DLD1 (cell line): ENCODE results near the gene MKNK1.

ENCODE experiments used
- in situ Hi-C: cut with HindIII; loops from 2 replicates; pipeline ENCODE4 v1.10.0; 2017; ENCODE audit warnings: low sequenced_read_pairs

The MKNK1 gene

GRCh38 chr1:46619656-46620258 lies 15.7 kb upstream of the MKNK1 start:
- in situ Hi-C loops = no loop called here

GRCh38 chr1:46618754-46619415 lies 14.8 kb upstream of the MKNK1 start:
- in situ Hi-C loops = no loop called here

DNA sequence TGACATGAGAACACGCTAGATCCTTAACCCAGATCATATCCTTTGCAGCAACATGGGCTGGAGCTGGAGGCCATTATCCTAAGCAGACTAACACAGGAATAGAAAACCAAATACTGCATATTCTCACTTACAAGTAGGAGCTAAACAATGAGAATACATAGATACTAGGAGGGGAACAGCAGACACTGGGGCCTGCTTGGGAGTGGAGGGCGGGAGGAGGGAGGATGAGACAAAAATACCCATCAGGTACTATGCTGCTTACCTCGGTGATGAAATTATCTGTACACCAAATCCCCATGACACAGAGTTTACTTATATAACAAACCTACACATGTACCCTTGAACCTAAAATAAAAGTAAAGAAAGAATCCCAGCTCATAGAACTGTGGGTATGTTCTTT lies 13.8 kb upstream of the MKNK1 start:
- in situ Hi-C loops = no loop called here

DNA sequence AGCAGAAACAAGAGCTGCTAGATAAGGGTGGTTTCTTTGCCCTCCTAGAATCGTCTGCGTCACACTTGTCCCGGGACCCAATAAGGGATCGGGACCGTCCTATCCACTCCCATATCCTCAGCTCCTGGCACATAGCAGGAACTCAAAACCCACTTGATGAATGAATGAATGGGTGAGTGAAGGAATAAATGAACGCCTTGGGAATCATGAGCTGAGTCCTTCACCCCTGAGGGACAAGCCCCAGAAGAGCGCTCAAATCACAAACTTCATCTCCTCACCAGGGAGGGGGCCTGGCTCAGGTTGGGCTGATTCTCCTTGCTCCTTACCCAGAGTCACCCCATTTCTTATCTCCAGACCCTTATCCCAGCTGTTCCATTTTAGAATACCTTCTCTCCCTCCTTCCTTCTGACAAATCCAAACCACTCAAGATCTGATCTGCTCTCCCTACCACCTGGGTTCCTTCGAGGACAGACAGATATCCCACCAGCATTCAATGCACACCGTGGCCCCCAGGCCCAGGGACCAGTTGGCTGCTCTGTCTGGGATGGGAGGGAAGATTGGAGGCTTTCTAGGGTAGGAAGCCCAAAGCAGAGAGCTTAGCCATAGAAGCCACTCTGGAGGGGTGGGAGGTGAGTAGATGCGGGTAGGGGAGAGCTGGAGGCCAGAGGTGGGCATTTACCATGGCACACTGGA lies 13.2 kb upstream of the MKNK1 start:
- in situ Hi-C loops = no loop called here

GRCh38 chr1:46616277-46617107 lies 12.4 kb upstream of the MKNK1 start, which contains the start of gene MOB3C:
Gene MOB3C, minus strand, starts transcription at chr1:46616811. Its CDS starts 3,490 bp downstream, at chr1:46613321.
- in situ Hi-C loops = no loop called here

GRCh38 chr1:46615735-46616134 lies 11.7 kb upstream of the MKNK1 start:
- in situ Hi-C loops = no loop called here

DNA sequence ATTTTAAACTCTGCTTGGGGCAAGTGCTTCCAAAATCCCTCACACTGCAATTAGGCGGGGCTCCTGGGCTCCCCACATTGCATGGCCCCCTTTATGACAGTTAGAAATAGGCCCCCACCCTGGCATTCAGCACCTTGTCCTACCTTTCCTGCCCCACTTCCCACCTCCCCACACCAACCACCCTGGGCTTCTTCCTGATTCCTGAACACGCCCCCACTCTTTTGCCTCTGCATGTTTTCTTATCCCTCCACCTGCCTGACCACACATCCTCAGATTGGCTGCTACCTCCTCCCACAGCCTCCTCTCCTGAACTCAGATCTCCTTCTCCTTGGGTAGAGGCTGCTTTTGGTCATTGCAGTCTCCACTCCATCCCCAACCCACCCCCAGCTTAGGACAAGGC lies 11.0 kb upstream of the MKNK1 start:
- in situ Hi-C loops = no loop called here

DNA sequence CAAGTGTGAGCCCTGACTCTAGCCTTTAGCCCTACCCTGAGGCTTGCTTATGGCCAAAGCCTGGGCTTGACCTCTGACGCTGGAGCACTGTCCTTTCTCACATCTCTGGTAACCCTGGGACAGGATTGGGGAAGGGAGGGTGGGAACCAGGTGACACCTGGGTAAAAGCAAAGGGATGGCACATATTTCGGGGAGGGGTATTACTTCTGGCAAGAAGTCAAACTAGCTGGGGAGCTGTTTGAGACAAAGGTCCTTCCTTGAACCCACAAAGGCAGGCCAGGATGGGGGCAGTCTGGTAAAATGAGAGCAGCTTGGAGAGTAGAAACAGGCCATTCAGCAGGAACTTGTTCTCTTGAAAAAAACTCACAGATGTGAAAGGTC lies 10.5 kb upstream of the MKNK1 start:
- in situ Hi-C loops = no loop called here

GRCh38 chr1:46613661-46614603 lies 9.9 kb upstream of the MKNK1 start:
- in situ Hi-C loops = no loop called here

DNA sequence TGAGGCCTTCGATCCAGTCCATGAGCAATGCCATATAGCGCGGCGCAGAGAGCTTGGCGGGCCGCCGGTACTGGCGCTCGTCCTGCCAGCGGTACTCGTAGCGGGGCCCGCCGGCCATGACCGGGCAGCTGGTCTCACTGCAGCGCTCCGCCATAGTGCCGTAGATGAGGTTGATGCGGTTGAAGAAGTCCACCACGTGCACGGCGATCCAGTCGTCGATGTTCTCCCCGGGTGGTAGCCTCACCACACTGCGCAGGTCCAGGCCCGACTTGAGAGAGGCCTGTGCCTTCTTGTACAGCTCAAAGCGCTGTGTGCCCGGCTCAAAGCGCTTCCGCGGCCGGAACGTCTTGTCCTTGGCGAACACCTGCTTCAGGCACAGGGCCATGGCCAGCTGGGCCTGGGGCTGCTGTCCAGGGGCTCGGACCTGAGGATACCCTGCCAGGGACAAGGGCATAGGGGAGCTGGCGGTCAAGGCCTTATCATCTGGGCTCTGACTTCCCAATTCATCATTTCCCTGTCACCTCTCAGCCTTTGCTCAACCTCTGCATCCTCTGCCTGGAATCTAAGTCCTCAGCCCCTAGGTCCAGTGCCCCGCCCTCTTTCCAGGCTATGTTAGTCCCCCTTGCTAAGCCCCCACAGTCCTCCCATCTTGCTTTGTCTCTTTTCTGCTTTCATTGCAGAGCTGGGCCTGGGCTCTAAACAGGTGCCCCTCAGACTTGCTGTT lies 9.0 kb upstream of the MKNK1 start:
- in situ Hi-C loops = no loop called here

DNA sequence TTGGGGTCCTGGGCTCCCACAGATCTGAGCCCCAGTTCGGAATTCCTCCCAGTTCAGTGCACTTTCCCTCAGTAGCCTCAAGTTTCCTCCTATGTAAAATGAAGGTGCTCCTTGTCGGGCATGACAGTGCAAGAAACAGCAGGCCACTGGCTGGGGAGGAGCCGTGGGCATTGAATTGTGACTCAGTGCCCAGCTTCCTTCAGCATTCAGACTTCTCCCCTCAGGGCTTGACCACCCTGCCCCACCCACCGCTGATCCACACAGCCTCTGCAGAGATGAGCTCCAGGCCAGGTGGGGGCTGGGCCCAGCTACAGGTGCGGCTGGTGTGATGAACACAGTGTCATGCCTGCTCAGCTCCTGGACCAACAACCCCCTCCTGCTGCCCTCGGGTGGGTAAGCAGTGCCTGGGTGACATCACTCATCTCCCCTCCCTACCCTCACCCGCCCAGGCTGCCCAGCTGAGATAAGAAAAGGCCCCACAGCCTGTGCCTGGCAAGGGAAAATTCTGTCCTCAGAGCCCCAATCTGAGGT lies 7.7 kb upstream of the MKNK1 start:
- in situ Hi-C loops = no loop called here

DNA sequence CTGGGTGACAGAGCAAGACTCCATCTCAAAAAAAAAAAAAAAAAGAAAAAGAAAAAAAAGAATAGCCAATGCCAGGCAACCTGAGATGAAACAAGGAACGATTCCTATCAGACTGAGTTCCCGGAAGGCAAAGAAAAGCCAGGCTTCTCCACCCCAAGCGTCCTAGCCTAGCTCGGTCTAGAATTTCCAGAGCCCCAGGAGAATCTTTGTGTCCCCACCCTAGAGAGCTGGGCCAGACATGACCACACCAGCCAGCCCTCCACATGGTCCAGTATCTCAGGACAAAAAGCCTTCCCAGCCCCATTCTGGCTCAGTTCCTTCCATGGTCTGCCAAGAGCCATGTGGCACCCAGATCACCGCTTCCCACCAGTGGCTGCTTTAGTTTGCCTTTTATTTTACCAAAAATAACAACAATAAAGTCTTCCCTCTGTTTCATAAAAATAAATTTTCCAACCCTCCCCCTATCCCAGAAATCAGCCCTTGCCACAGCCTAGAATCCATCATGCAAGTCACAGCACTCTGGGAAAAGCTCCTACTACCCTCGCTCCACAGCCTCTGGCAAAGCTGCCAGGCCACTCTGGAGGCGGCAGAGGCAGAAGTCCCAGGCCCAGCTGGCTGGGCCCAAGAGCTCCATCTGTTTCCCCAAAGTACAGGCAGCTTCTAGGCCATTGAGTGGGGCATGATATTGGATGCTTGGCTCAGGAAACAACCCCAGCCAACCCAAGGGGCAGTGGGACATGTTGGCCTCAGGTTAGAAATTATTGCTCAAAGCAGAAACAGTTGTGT lies 3.5 kb upstream of the MKNK1 start:
- in situ Hi-C loops = no loop called here

DNA sequence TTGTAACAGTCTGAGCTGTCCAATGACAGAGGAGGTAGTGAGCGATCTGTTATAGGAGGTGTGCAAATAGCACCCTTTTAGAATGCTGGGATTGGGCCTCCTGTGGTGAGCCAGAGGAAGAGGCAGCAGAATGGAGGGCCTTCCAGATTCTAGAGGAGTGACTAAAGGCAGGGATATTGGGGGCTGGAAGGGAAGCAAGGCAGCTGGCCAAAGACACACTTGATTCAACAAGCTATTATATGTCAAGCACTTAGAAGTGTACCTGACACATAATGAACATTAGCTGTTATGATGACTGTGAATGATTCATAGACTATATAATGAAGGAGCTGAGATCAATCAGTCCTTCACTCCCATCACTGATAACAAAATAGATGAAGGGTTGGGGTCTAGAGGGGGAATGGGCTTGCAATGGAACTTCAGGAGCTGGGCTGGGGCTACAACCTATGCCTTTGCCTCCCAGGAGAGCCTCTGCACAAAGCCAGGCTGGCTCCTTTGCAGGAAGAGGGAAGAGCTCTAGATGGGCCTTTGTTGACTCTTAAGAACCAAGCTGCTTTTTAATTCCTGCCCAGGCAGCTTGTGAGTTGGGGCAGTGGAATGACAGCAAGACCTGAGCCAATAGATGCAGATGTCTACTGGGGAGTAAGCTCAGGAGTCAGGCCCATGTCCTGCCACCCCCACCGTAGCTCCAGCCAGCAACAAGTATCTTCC lies 2.3 kb upstream of the MKNK1 start:
- in situ Hi-C loops = no loop called here

DNA sequence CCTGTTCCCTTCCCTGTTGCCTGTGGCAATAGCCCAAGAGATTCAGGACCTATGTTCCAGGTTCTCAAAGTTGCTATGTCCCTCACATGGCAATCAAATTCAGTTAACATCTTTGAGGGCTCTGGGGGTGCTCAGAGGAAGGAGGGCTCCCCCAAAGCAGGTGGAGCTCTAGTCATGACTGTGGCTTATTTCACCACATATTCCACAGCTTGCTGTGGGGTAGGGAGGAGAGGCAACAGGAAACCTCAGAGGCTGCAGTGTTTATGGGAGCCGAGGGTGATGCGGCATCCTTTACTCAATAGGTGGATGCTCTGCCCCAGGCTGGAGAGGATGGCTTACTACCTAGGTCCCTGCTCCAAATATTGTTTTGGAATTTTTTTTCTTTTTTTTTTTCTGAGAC lies 1.2 kb upstream of the MKNK1 start:
- in situ Hi-C loops = no loop called here

- in situ Hi-C loops = no loop called here
These were observed 599 bp downstream of the MKNK1 start for GRCh38 chr1:46603481-46603857.

- in situ Hi-C loops = no loop called here
These were observed 2.6 kb downstream of the MKNK1 start for GRCh38 chr1:46601257-46602007.
